HG02571 (cell line): Measurements from ENCODE around the gene FARP1.

Experiments used
- ATAC-seq: cut with Tn5 transposase; IDR thresholded peaks from one replicate; pipeline ENCODE4 v1.9.1; 2021; ENCODE audit warnings: mild to moderate bottlenecking, moderate library complexity; ENCODE audit not compliant: unreplicated experiment

The FARP1 gene

GRCh38 chr13:98129059-98129746 lies 13.7 kb upstream of the FARP1 start:
- no peak for ATAC-seq

DNA sequence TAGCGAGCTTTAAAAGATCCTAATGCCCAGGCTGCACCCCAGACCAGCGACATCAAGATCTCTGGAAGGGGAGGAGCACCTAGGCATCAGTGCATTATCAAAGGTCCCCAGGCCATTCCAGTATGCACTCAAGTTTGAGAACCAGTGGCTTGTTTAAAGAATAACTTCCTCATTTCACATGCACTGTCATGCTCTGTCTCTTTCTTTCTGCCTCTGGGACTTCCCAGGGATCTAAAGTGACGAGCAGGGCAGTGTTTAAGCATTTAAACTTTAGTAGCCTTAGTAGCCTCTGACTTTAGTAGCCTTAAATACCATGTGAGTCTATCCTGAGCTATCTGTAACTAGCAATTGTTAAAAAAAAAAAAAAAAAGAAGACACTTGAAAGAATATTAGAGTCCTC lies 8.9 kb upstream of the FARP1 start:
- no peak for ATAC-seq

DNA sequence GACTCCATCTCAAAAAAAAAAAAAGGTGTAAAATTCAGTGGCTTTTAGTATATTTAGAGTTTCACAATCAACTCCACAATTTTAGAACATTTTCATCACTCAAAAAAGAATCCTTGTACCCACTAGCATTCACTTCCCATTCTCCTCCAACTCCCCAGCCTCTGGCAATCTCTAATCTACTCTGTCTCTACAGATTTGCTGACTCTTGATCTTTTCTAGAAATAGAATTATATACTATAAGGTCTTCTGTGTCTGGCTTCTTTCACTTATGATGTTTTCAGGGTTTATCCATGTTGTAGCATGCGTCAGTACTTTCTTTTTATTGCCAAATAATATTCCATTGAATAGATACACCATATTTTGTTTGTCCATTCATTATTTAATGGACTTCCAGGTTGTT lies 8.0 kb upstream of the FARP1 start:
- no peak for ATAC-seq

DNA sequence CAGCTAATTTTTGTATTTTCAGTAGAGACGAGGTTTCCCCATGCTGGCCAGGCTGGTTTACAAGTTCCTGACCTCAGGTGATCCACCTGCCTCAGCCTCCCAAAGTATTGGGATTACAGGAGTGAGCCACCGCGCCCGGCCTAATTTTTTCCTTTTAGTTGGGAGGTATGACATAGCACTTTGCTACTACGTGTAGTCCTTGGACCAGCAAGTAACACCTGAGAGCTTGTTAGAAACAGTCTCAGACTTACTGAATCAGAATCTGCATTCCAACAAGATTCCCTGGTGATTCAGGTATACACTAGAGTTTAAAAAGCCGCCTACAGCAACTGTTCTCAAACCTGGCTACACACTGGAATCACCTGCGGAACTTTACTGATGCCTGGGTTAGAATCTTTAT lies 1.8 kb upstream of the FARP1 start:
- no peak for ATAC-seq

DNA sequence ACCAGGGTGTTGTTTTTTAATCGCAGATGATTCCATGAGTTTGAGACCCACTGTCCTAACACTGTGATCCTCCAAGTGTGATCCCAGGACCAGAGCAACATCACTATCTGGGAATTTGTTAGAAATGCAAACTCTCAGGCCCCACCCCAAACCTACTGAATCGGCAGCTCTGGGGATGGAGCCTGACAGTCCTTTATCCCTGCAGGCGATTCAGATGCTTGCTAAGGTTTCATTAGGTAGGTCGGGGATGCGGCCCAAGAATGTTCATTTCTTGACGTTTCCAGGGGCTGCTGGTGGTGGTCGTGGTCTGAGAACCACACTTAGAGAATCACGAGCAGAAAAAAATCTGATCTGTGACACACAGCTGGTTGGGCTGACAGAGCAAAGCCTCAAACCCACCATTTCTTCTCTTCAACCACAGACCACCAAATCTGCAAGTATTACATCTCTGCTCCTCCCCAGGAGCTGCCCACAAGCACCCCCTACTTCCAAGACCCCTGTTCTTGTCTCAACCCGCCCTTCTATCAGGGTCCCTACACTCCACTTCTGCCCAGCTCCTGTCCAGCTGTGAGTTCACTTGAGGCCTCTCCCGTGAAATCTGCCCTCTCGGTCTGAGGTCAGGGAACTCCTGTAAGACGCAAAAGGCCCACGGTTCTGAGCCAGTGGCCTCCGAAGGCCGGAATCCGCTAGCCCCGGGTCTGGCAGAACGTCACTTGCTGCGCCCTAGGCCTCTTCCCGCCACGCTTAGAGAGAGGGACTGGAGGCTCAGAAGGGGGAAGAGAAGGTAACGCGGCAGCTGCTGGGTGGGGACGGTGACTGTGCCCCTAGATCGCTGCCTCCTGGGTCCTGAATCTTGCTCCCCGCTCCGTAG lies 1.1 kb upstream of the FARP1 start:
- ATAC-seq = no peak

- ATAC-seq = peak; percentile 28
Observed at GRCh38 chr13:98143157-98143553, 261 bp downstream of the FARP1 start.

- no peak for ATAC-seq
Observed at GRCh38 chr13:98143601-98144026, 720 bp downstream of the FARP1 start.

DNA sequence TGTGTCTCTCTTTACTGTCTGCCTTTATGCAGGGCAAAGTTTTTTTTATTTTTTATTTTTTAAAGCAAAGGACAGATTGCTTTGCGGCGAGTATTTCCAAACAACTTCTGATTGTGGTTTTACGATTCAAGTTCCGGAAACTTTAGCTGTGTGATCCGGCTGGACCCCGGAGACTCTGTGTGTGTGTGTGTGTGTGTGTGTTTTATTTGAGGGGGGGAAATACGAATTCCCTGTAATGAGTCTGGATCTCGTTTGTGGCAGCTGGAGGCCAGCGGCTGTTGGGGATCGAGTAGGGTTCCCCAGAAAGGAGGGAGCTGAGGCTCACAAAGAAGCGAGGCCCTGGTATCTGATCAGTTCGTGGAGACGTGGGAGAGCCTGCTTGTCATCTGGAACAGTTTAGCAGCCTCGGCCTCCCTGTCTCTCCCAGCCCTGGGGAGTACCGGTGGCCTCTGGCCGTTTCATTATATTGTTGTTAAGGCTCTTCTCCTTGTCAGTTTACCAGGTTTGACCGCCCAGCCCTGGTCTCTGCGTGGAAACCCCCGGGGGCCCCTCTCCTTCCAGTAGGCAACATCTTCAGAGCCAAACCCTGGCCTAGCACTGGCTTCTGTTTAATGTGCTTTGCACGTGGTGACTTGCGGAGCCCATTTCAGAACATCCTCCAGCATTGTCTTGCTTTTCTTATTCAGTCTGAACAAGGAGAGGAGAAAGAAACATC lies 1.3 kb downstream of the FARP1 start:
- ATAC-seq = no peak

DNA sequence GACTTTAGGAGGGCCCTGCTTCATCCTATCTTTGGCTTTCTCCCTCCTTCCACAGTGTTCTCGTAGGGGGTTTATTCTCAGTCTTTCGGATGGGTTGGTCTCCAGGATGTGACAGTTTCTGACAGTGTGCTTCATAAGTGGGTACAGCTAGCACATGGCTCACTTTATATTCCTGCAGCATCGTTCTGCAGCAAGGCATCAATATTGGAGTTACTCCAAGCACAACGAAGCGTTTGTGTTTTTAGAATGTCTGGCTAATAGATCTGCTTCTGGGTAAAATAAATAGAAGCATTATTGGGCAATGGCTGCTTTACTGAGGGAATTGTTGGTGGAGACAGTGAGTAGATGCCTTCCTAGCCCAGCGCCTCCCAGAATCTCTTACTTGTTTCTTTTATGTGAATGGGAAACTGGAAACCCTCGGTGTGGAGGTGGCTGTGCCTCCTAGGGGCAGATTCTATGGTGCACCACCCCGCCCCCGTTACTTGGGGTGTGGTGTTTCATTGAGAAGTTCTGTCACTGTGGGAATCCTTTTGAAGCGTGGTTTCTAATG lies 2.0 kb downstream of the FARP1 start:
- no peak for ATAC-seq

- no peak for ATAC-seq
Observed at GRCh38 chr13:98147521-98147920, 4.6 kb downstream of the FARP1 start.

DNA sequence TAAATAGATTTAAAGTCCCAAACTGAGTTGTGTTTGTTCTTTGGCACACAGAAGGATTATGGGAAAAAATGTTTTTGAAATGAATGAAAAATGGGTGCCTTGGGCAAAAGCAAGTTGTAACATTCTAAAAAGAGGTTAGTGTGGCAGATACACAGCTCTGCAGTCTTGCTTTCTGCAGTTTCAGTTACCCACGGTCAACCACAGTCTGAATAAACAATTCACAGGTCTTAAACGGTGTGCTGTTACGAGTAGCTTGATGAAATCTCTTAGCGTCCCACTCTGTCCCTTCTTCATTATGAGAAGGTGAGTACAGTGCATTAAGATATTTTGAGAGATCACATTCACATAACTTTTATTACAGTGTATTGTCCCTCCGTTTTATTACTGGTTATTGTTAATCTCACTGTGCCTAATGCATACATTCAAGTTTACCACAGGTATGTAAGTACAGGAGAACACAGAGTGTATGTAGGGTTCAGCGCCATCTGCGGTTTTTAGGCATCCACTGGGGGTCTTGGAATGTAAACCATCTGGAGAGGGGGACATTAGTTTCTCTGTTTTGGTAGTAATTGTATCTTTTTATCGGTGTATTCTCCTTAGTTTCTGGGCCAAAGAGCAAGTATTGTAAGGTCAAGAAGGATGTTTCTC lies 8.1 kb downstream of the FARP1 start:
- ATAC-seq = no peak

GRCh38 chr13:98155475-98156109 lies 12.7 kb downstream of the FARP1 start:
- no peak for ATAC-seq

GRCh38 chr13:98156259-98156658 lies 13.4 kb downstream of the FARP1 start:
- ATAC-seq = no peak

DNA sequence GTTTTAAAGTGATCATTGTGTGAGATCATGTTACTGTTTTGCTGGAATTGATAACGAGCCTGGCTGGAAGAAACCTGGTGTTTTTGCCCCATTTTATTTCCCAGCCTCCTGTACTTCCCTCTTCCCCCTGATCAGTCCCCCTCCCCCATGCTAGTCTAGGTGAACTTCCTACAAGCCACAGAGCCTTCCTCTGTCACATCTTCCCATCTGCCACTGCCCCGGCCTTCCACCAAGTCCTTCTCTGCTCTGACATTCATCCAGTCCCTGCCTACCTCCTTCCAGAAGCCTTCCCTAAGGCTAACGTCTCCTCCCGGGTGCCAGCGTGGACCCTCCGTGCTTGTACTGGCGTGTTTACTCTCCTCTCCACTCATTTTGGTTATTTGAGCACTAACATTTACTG lies 14.3 kb downstream of the FARP1 start:
- ATAC-seq = no peak

DNA sequence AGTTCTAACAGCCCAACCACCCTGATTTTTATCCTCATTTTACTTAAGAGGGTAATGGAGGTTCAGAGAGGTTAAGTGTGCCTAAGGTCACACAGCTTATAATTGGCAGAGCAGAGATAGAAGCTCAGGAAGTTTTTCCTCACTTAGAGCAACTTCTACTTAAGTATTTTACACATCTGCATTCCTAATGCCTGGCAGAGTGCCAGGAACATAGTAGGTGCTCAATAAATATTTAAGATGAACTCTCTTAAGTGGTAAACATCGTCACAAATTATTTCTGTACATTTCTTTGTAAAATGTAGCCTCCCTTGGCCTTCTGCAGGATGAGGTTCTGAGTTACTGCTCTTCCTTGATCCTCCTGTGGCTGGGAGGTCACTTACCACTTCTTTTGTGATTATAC lies 14.7 kb downstream of the FARP1 start:
- no peak for ATAC-seq

GRCh38 chr13:98158172-98158899 lies 15.4 kb downstream of the FARP1 start:
- no peak for ATAC-seq

- no peak for ATAC-seq
Observed at GRCh38 chr13:98162935-98163334, 20.0 kb downstream of the FARP1 start.

DNA sequence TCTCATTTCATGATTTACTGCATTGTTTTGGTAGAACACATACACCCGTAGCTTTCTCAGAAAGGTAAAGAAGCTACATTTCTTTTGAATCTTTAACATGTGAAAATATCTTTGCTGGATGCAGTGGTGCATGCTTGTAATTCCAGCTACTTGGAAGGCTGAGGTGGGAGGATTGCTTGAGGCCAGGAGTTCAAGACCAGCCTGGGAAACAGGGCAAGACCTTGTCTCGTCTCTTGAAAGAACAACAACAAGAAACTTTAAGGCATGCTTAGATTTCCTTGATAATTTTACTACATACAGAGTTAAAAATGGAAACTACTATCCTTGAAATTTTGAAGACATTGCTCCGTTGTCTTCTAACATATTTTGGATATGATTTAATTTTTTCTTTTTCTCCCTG lies 26.4 kb downstream of the FARP1 start:
- no peak for ATAC-seq

DNA sequence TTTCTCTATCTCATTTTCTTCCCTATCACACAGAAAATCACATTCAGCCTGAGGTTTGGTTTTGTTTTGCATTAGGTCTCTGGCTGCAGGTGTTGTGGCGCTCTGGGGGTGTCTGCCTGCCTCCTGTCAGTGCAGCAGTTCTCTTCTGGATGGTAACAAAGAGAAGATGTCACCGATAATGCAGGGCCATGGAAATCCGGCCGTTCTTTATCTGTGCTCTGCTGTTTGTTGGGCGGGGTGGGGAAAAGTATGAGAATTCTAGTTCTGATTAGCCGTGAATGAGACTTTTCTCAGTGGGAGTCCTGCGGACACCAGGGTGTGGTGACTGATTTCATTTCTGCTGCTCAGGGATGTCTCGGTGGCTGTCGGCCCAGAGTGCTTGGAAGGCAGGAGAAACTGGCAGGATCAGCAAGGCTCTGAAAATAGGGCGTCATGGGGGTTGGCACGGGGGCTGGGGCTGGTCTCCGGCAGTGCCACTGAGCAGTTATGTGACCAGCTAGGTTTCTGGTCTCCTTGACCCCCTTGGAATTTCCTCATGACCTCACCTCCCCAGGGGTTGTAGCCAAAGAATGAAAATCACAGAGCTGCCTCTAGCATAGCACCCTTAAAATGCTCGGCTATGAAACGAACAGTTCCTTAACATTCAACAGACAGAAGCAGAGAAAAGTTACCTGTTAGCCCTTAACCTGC lies 29.2 kb downstream of the FARP1 start:
- no peak for ATAC-seq
